Measurements from ENCODE around the gene ZBTB9.

DNA sequence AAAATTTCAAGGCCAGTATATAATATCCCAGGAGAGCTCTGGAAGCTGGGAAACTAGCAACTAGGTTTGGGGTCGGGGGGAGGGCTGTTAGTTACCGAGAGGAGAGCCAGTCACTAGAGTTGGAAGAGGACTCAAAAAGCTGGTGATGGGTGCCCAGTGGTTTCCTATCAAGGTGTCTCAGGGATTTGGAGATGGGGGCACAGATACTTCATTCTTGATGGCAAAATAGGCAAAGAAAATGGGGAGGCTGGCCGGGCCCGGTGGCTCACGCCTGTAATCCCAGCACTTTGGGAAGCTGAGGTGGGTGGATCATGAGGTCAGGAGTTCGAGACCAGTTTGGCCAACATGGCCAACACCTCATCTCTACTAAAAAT, 42.8 kb upstream of the ZBTB9 start:
- TF ChIP-seq POLR2AphosphoS5 (IDR thresholded peaks at IDR 0.05; ENCODE audit: insufficient read depth in 1 of 2, low read depth in 1 of 2) (no peak), POLR2A (IDR thresholded peaks at IDR 0.05) (no peak)
- TF ChIP-seq, protein P1, sequence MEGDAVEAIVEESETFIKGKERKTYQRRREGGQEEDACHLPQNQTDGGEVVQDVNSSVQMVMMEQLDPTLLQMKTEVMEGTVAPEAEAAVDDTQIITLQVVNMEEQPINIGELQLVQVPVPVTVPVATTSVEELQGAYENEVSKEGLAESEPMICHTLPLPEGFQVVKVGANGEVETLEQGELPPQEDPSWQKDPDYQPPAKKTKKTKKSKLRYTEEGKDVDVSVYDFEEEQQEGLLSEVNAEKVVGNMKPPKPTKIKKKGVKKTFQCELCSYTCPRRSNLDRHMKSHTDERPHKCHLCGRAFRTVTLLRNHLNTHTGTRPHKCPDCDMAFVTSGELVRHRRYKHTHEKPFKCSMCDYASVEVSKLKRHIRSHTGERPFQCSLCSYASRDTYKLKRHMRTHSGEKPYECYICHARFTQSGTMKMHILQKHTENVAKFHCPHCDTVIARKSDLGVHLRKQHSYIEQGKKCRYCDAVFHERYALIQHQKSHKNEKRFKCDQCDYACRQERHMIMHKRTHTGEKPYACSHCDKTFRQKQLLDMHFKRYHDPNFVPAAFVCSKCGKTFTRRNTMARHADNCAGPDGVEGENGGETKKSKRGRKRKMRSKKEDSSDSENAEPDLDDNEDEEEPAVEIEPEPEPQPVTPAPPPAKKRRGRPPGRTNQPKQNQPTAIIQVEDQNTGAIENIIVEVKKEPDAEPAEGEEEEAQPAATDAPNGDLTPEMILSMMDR (IDR thresholded peaks at IDR 0.05): no peak

Data from vagina (tissue), 2 donors.